Astrocyte (in vitro differentiated cells and primary cell): Measurements from ENCODE around the gene TMEM184A. TPM values are rescaled to one million over a fixed set of nuclear protein-coding genes. Genes with fewer than 3 reads are reported as not detected.
A peak's percentile ranks its signal among the peaks of the same experiment; 100 is the strongest.

Experiments
- DNase-seq: peaks from one replicate; pipeline ENCODE4 v3.0.0-alpha.2; 2010; ENCODE audit warnings: low read depth
- FAIRE-seq: peaks from 2 replicates; lab custom pipeline; 2011; peaks lifted over from hg19 to GRCh38; lab: Jason Lieb, UNC
- H2AFZ ChIP-seq: 2 replicates; pipeline ENCODE4 v1.6.0; 2012; ENCODE audit warnings: low read depth, low read length, inconsistent platforms
- H3K27ac ChIP-seq: 2 replicates; pipeline ENCODE4 v1.5.1; 2011; ENCODE audit warnings: low read depth, low read length, inconsistent platforms
- H3K27me3 ChIP-seq: 2 replicates; pipeline ENCODE4 v1.6.0; 2011; ENCODE audit warnings: low read length, inconsistent platforms; ENCODE audit not compliant: insufficient read depth
- H3K36me3 ChIP-seq: 2 replicates; pipeline ENCODE4 v1.5.1; 2011; ENCODE audit warnings: low read length, inconsistent platforms; ENCODE audit not compliant: insufficient read depth
- H3K4me1 ChIP-seq: 2 replicates; pipeline ENCODE4 v1.5.1; 2011; ENCODE audit warnings: low read length, inconsistent platforms; ENCODE audit not compliant: insufficient read depth
- H3K4me2 ChIP-seq: 2 replicates; pipeline ENCODE4 v1.6.0; 2012; ENCODE audit warnings: low read length, inconsistent platforms
- H3K4me3 ChIP-seq: 2 replicates; pipeline ENCODE4 v1.5.1; 2011; ENCODE audit warnings: low read depth, mild to moderate bottlenecking, low read length, inconsistent platforms; ENCODE audit not compliant: insufficient read depth
- H3K79me2 ChIP-seq: 2 replicates; pipeline ENCODE4 v1.6.0; 2012; ENCODE audit warnings: mild to moderate bottlenecking, low read length, inconsistent platforms; ENCODE audit not compliant: insufficient read depth
- H3K9ac ChIP-seq: 2 replicates; pipeline ENCODE4 v1.6.0; 2012; ENCODE audit warnings: mild to moderate bottlenecking, low read length, inconsistent platforms
- H3K9me3 ChIP-seq: 2 replicates; pipeline ENCODE4 v1.5.1; 2012; ENCODE audit warnings: low read depth, mild to moderate bottlenecking, low read length, inconsistent platforms; ENCODE audit not compliant: insufficient read depth
- H4K20me1 ChIP-seq: 2 replicates; pipeline ENCODE4 v1.6.0; 2012; ENCODE audit warnings: low read length, inconsistent platforms; ENCODE audit not compliant: insufficient read depth
- H3K27ac Mint-ChIP-seq: one replicate; pipeline ENCODE4 v1.8.0; 2021; ENCODE audit warnings: mild to moderate bottlenecking, mixed read lengths; ENCODE audit not compliant: unreplicated experiment
- H3K27me3 Mint-ChIP-seq: one replicate; pipeline ENCODE4 v1.8.0; 2021; ENCODE audit warnings: low read depth, mixed read lengths; ENCODE audit not compliant: unreplicated experiment
- H3K36me3 Mint-ChIP-seq: one replicate; pipeline ENCODE4 v1.8.0; 2021; ENCODE audit warnings: low read depth, mixed read lengths; ENCODE audit not compliant: unreplicated experiment
- H3K4me1 Mint-ChIP-seq: one replicate; pipeline ENCODE4 v1.8.0; 2021; ENCODE audit warnings: low read depth, mixed read lengths; ENCODE audit not compliant: unreplicated experiment
- H3K4me3 Mint-ChIP-seq: one replicate; pipeline ENCODE4 v1.8.0; 2021; ENCODE audit warnings: mild to moderate bottlenecking, moderate library complexity, mixed read lengths; ENCODE audit not compliant: unreplicated experiment
- H3K9me3 Mint-ChIP-seq: one replicate; pipeline ENCODE4 v1.8.0; 2021; ENCODE audit warnings: mild to moderate bottlenecking, mixed read lengths; ENCODE audit not compliant: unreplicated experiment
- EZH2 ChIP-seq: IDR thresholded peaks from 2 replicates; pipeline ENCODE4 v1.6.1; 2012; ENCODE audit warnings: mild to moderate bottlenecking, low read length, inconsistent platforms; ENCODE audit not compliant: insufficient read depth
- total RNA-seq: library from RNA; stranded (reverse); gene quantifications from 2 replicates; pipeline ENCODE4 v1.2.1, GENCODE V29; 2021
- TF ChIP-seq, protein P1 (sequence below): IDR thresholded peaks from 2 replicates; pipeline ENCODE4 v1.5.1; 2011; ENCODE audit warnings: low read depth, mild to moderate bottlenecking, inconsistent platforms, low read length, moderate library complexity; ENCODE audit not compliant: insufficient read depth

The TMEM184A gene
- total RNA-seq, 1 donor from 2014 or later, result 2.1 TPM

- H3K27ac ChIP-seq, result peak overlapping the region; percentile 97
- DNase-seq, result no peak
These were observed 24.6 kb downstream of the TMEM184A start for GRCh38 chr7:1531263-1531978.

DNA sequence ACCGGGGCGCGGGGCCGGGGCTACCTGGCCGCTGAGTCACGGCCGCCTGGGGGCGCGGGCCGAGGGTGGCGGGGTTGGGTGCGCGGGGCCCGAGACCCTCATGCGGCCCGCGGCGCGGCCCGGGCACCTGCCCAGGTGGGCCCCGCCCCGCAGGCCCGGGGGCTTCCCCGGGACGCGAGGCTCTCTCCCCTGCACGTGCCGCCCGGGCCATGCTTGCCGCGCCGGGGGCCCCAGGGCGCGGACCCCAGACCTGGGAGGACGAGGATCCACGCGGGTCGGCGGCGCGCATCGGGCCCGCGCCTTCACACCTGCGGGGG lies 25.1 kb downstream of the TMEM184A start:
- peaks cover 21% of the 10 kb centered on the region for H4K20me1 ChIP-seq
- peaks cover 38% of the 10 kb centered on the region for H3K4me1 ChIP-seq
- peaks cover 8% of the 10 kb centered on the region for H3K27me3 ChIP-seq
- H3K4me2 ChIP-seq, result peak overlapping the region; percentile 83
- Mint-ChIP-seq H3K4me3 (no peak overlapping the region), H3K9me3 (no peaks in the 10 kb centered on the region), H3K36me3 (no peaks in the 10 kb centered on the region), H3K4me1 (peaks cover 22% of the 10 kb centered on the region), H3K27me3 (peaks cover 5% of the 10 kb centered on the region), H3K27ac (no peak overlapping the region)
- FAIRE-seq (no peak), DNase-seq (no peak)
- H3K36me3 ChIP-seq, result no peaks in the 10 kb centered on the region
- peak overlapping the region; percentile 97 for H3K27ac ChIP-seq
- H3K9ac ChIP-seq, result peak overlapping the region; percentile 88
- no peaks in the 10 kb centered on the region for H3K9me3 ChIP-seq
- peak overlapping the region; percentile 80 for H3K4me3 ChIP-seq
- peaks cover 38% of the 10 kb centered on the region for H3K79me2 ChIP-seq
- H2AFZ ChIP-seq, result no peak overlapping the region
- TF ChIP-seq, protein P1, sequence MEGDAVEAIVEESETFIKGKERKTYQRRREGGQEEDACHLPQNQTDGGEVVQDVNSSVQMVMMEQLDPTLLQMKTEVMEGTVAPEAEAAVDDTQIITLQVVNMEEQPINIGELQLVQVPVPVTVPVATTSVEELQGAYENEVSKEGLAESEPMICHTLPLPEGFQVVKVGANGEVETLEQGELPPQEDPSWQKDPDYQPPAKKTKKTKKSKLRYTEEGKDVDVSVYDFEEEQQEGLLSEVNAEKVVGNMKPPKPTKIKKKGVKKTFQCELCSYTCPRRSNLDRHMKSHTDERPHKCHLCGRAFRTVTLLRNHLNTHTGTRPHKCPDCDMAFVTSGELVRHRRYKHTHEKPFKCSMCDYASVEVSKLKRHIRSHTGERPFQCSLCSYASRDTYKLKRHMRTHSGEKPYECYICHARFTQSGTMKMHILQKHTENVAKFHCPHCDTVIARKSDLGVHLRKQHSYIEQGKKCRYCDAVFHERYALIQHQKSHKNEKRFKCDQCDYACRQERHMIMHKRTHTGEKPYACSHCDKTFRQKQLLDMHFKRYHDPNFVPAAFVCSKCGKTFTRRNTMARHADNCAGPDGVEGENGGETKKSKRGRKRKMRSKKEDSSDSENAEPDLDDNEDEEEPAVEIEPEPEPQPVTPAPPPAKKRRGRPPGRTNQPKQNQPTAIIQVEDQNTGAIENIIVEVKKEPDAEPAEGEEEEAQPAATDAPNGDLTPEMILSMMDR, result no peak
- TF ChIP-seq EZH2, result no peak

More at GRCh38 chr7:1531263-1531978, 24.6 kb downstream of the TMEM184A start:
- Histone ChIP-seq H3K4me2 (peak overlapping the region; percentile 83), H3K27me3 (peaks cover 6% of the 10 kb centered on the region), H3K36me3 (no peaks in the 10 kb centered on the region), H4K20me1 (peaks cover 21% of the 10 kb centered on the region), H3K4me1 (peaks cover 43% of the 10 kb centered on the region), H3K9ac (peak overlapping the region; percentile 88), H2AFZ (no peak overlapping the region), H3K4me3 (peak overlapping the region; percentile 80), H3K9me3 (no peaks in the 10 kb centered on the region), H3K79me2 (peaks cover 43% of the 10 kb centered on the region)
- no peak for FAIRE-seq
- Mint-ChIP-seq H3K4me1 (peaks cover 25% of the 10 kb centered on the region), H3K36me3 (peaks cover 1% of the 10 kb centered on the region), H3K27ac (peak overlapping the region; percentile 77), H3K9me3 (no peaks in the 10 kb centered on the region), H3K4me3 (peak overlapping the region; percentile 90), H3K27me3 (peaks cover 5% of the 10 kb centered on the region)
- TF ChIP-seq, protein P1, result no peak
- no peak for TF ChIP-seq EZH2
